ENCODE data around the gene PTPRG. TPM values are rescaled to one million over a fixed set of nuclear protein-coding genes. Genes with fewer than 3 reads are reported as not detected.

The PTPRG gene
- total RNA-seq, 2 donors from 2014 or later, result 33.9 to 39.2 TPM

DNA sequence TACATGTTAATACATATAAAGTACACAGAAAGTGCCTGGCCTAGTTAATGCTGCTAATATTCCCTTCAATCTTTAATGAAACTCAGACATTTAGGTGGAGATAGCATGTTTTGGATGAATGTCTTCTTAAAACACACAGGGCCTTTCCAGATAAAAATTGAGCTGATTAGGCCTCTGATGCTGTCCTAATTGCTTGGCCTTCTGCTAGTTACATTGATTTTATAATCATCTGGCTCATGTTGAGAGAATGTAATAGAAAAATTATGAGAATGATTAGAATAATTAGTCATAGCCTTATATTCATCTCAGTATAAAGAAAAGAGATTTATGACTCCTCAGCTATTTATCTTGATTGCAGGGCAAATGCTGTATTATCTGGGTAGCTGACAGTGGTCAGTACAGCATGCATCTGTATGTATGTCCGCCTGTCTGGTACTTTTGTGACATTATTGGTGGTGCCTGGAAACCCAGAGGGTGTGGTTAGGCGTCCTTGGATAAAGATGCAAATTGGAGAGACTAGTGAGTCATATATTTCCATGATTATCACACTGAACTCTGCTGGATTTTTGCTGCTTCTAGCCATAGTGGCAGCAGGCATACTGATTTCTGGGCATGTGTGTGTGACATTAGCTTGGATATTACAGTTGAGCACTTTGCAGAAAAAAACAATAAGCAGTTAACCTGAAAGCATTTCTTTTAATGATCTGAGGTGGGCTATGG is 691.2 kb downstream of the PTPRG start:
- Histone ChIP-seq H3K4me3 (no peak overlapping the region), H3K27me3 (no peaks in the 10 kb centered on the region), H3K9me3 (no peaks in the 10 kb centered on the region), H3K4me1 (peaks cover 0 to 24% of the 10 kb centered on the region in 2 donors), H3K27ac (no peak overlapping the region), H3K36me3 (no peaks in the 10 kb centered on the region)
- TF ChIP-seq, protein P1, sequence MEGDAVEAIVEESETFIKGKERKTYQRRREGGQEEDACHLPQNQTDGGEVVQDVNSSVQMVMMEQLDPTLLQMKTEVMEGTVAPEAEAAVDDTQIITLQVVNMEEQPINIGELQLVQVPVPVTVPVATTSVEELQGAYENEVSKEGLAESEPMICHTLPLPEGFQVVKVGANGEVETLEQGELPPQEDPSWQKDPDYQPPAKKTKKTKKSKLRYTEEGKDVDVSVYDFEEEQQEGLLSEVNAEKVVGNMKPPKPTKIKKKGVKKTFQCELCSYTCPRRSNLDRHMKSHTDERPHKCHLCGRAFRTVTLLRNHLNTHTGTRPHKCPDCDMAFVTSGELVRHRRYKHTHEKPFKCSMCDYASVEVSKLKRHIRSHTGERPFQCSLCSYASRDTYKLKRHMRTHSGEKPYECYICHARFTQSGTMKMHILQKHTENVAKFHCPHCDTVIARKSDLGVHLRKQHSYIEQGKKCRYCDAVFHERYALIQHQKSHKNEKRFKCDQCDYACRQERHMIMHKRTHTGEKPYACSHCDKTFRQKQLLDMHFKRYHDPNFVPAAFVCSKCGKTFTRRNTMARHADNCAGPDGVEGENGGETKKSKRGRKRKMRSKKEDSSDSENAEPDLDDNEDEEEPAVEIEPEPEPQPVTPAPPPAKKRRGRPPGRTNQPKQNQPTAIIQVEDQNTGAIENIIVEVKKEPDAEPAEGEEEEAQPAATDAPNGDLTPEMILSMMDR (IDR thresholded peaks at IDR 0.05), result no peak
- DNase-seq (ENCODE audit: low spot score), result no peak

GRCh38 chr3:62253971-62254370 is 692.6 kb downstream of the PTPRG start:
- TF ChIP-seq, protein P1 (IDR thresholded peaks at IDR 0.05), result no peak
- Histone ChIP-seq H3K4me1 (peaks cover 0 to 24% of the 10 kb centered on the region in 2 donors), H3K4me3 (no peak overlapping the region), H3K27ac (peak overlapping the region in 1 of 2 donors; percentile 43), H3K27me3 (no peaks in the 10 kb centered on the region), H3K9me3 (no peaks in the 10 kb centered on the region), H3K36me3 (no peaks in the 10 kb centered on the region)
- no peak for DNase-seq (ENCODE audit: low spot score)

DNA sequence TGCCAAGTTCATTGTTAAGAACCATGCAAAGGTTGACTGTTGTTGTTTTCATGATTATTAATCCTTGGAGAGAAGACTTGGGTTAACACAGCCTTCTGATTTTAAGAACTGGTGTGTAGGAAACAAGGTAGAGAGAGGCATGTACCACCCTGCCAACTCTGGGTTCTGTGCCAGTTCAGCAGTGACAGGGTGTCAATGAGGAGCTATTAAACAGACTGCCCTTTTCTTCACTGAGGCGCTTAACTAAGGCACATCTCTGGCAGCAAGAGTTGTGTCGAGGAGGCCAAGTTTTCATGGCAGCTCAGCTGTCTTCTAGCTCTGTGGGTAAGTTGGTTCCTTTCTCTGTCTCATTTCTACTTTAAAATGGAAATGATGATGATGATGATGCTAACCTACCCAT is 694.4 kb downstream of the PTPRG start:
- Histone ChIP-seq H3K36me3 (no peaks in the 10 kb centered on the region), H3K27ac (peak overlapping the region in 1 of 2 donors; percentile 30), H3K27me3 (no peaks in the 10 kb centered on the region), H3K4me3 (no peak overlapping the region), H3K9me3 (no peaks in the 10 kb centered on the region), H3K4me1 (peaks cover 0 to 25% of the 10 kb centered on the region in 2 donors)
- DNase-seq (ENCODE audit: low spot score), result no peak
- TF ChIP-seq, protein P1 (IDR thresholded peaks at IDR 0.05), result no peak

DNA sequence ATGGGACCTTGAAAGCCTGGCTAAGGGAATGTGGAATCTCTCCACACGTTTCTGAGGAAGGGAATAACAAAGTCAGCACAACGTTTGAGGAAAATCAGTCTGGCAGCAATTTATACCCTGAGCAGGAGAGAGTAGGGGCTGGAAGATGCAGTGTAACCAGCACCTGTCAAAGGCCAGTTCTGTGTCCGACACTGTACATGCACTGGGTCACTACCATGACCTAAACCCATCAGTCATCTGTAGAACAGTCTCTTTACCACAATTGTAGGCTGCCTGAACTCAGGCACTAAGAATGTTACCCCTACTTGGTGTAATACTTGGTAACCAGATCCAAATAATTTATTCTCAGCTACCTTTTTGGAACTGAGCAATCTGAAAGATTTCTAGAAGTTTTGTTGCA is 698.6 kb downstream of the PTPRG start:
- Histone ChIP-seq H3K4me3 (no peak overlapping the region), H3K36me3 (peaks cover 17% of the 10 kb centered on the region), H3K9me3 (no peaks in the 10 kb centered on the region), H3K27ac (no peak overlapping the region), H3K27me3 (no peaks in the 10 kb centered on the region), H3K4me1 (peaks cover 0 to 12% of the 10 kb centered on the region in 2 donors)
- DNase-seq (ENCODE audit: low spot score), result no peak
- TF ChIP-seq, protein P1 (IDR thresholded peaks at IDR 0.05), result no peak

- no peaks in the 10 kb centered on the region for H3K27me3 ChIP-seq
- no peaks in the 10 kb centered on the region for H3K9me3 ChIP-seq
- TF ChIP-seq, protein P1 (IDR thresholded peaks at IDR 0.05), result no peak
- no peak overlapping the region for H3K4me3 ChIP-seq
- peaks cover 17% of the 10 kb centered on the region for H3K36me3 ChIP-seq
- H3K4me1 ChIP-seq, result peaks cover 0 to 11% of the 10 kb centered on the region in 2 donors
- peak overlapping the region; percentile 44 to 73 for H3K27ac ChIP-seq
- DNase-seq (ENCODE audit: low spot score), result no peak
These were observed 699.3 kb downstream of the PTPRG start for GRCh38 chr3:62260655-62261054.

GRCh38 chr3:62261121-62261520 is 699.8 kb downstream of the PTPRG start:
- no peak for DNase-seq (ENCODE audit: low spot score)
- H3K4me1 ChIP-seq, result peaks cover 0 to 6% of the 10 kb centered on the region in 2 donors
- no peak overlapping the region for H3K4me3 ChIP-seq
- no peaks in the 10 kb centered on the region for H3K27me3 ChIP-seq
- peaks cover 17% of the 10 kb centered on the region for H3K36me3 ChIP-seq
- H3K9me3 ChIP-seq, result no peaks in the 10 kb centered on the region
- TF ChIP-seq, protein P1 (IDR thresholded peaks at IDR 0.05), result no peak
- H3K27ac ChIP-seq, result peak overlapping the region; percentile 44 to 73
